MM.1S (cell line): ENCODE results near the gene SLC17A9.

Source experiments
- DNase-seq: peaks from one replicate; pipeline ENCODE4 v3.0.0-alpha.2; 2015
- H2AFZ ChIP-seq: fragments of 300-600 bp; sonication (generic); 2 replicates; pipeline ENCODE4 v1.6.0; 2016; ENCODE audit warnings: antibody characterized with exemption, low read length
- H3F3A ChIP-seq: fragments of 300-600 bp; sonication (generic); 2 replicates; pipeline ENCODE4 v1.6.1; 2016; ENCODE audit warnings: mild to moderate bottlenecking, antibody characterized with exemption, low read length, moderate library complexity, mixed read lengths; ENCODE audit not compliant: insufficient read depth
- H3K27ac ChIP-seq: fragments of 300-600 bp; sonication (generic); 2 replicates; pipeline ENCODE4 v1.5.1; 2016; ENCODE audit warnings: mild to moderate bottlenecking, low read length
- H3K27me3 ChIP-seq: fragments of 300-600 bp; sonication (generic); replicated peaks from 2 replicates; pipeline ENCODE4 v1.6.0; 2016; ENCODE audit warnings: low read length; ENCODE audit not compliant: insufficient read depth
- H3K36me3 ChIP-seq: fragments of 300-600 bp; sonication (generic); replicated peaks from 2 replicates; pipeline ENCODE4 v1.6.1; 2016; ENCODE audit warnings: mild to moderate bottlenecking, low read length, mixed read lengths; ENCODE audit not compliant: insufficient read depth
- H3K4me1 ChIP-seq: fragments of 300-600 bp; sonication (generic); 2 replicates; pipeline ENCODE4 v1.6.1; 2016; ENCODE audit warnings: low read length, mixed read lengths
- H3K4me2 ChIP-seq: fragments of 300-600 bp; sonication (generic); 2 replicates; pipeline ENCODE4 v1.6.0; 2016; ENCODE audit warnings: low read depth, low read length
- H3K4me3 ChIP-seq: fragments of 300-600 bp; sonication (generic); 2 replicates; pipeline ENCODE4 v1.5.1; 2016; ENCODE audit warnings: low read length, mixed read lengths
- H3K79me2 ChIP-seq: fragments of 300-600 bp; sonication (generic); 2 replicates; pipeline ENCODE4 v1.6.1; 2016; ENCODE audit warnings: mixed run types, low read length, mixed read lengths
- H3K9ac ChIP-seq: fragments of 300-600 bp; sonication (generic); 2 replicates; pipeline ENCODE4 v1.6.1; 2016; ENCODE audit warnings: low read length, mixed read lengths
- H3K9me2 ChIP-seq: fragments of 300-600 bp; sonication (generic); replicated peaks from 2 replicates; pipeline ENCODE4 v1.6.1; 2016; ENCODE audit warnings: mild to moderate bottlenecking, low read length, mixed read lengths; ENCODE audit not compliant: insufficient read depth
- H3K9me3 ChIP-seq: fragments of 300-600 bp; sonication (generic); replicated peaks from 2 replicates; pipeline ENCODE4 v1.6.1; 2016; ENCODE audit warnings: mild to moderate bottlenecking, low read length, mixed read lengths; ENCODE audit not compliant: insufficient read depth
- H4K20me1 ChIP-seq: fragments of 300-600 bp; sonication (generic); 2 replicates; pipeline ENCODE4 v1.6.1; 2016; ENCODE audit warnings: mild to moderate bottlenecking, low read length, moderate library complexity, mixed read lengths; ENCODE audit not compliant: insufficient read depth
- CTCF ChIP-seq: fragments of 300-600 bp; sonication (generic); IDR thresholded peaks from 2 replicates; pipeline ENCODE4 v1.5.1; 2016; ENCODE audit warnings: antibody characterized with exemption, low read length, mixed read lengths
- EZH2 ChIP-seq: fragments of 300-600 bp; sonication (generic); optimal IDR thresholded peaks from 2 replicates; pipeline ENCODE3; 2017; ENCODE audit warnings: low read depth, mild to moderate bottlenecking, antibody characterized with exemption, low read length, mixed read lengths
- EZH2phosphoT487 ChIP-seq: fragments of 300-600 bp; sonication (generic); IDR thresholded peaks from 2 replicates; pipeline ENCODE4 v1.6.1; 2018; ENCODE audit warnings: antibody characterized with exemption, low read length

SLC17A9 gene

GRCh38 chr20:62918147-62918546 lies 34.4 kb upstream of the SLC17A9 start:
- Histone ChIP-seq H3K79me2 (peaks cover 99% of the 10 kb centered on the region), H3K4me1 (0 out of 2 replicates have a peak, but pooled peaks cover 3% of the 10 kb centered on the region), H2AFZ (no peak overlapping the region), H3K36me3 (no peaks in the 10 kb centered on the region), H3K4me3 (no peak overlapping the region), H3K27me3 (no peaks in the 10 kb centered on the region), H3K4me2 (no peak overlapping the region), H3K9me2 (no peaks in the 10 kb centered on the region), H3K9me3 (no peaks in the 10 kb centered on the region), H4K20me1 (peaks cover 95% of the 10 kb centered on the region), H3K9ac (no peak overlapping the region), H3K27ac (no peak overlapping the region), H3F3A (no peaks in the 10 kb centered on the region; the same call in 1 of the 2 replicates)
- no peak for DNase-seq
- TF ChIP-seq CTCF (no peak), EZH2 (no peak), EZH2phosphoT487 (no peak)

- TF ChIP-seq EZH2 = no peak
- no peak for TF ChIP-seq EZH2phosphoT487
- TF ChIP-seq CTCF = no peak
- Histone ChIP-seq H3K36me3 (no peaks in the 10 kb centered on the region), H3K9ac (no peak overlapping the region), H3K9me3 (no peaks in the 10 kb centered on the region), H3K4me2 (no peak overlapping the region), H3K4me3 (no peak overlapping the region), H3K27me3 (no peaks in the 10 kb centered on the region), H3K9me2 (no peaks in the 10 kb centered on the region), H2AFZ (no peak overlapping the region), H4K20me1 (peaks cover 95% of the 10 kb centered on the region), H3K79me2 (peaks cover 99% of the 10 kb centered on the region), H3K27ac (no peak overlapping the region), H3K4me1 (0 out of 2 replicates have a peak, but pooled peaks cover 3% of the 10 kb centered on the region), H3F3A (no peaks in the 10 kb centered on the region; the same call in 1 of the 2 replicates)
- no peak for DNase-seq
These were observed 33.7 kb upstream of the SLC17A9 start for GRCh38 chr20:62918831-62919230.

- H3K36me3 ChIP-seq = no peaks in the 10 kb centered on the region
- H3K9me3 ChIP-seq = no peaks in the 10 kb centered on the region
- H3K27me3 ChIP-seq = no peaks in the 10 kb centered on the region
- H3K9ac ChIP-seq = no peak overlapping the region
- H4K20me1 ChIP-seq = peaks cover 96% of the 10 kb centered on the region
- H3K9me2 ChIP-seq = no peaks in the 10 kb centered on the region
- no peak overlapping the region for H2AFZ ChIP-seq
- no peak for DNase-seq
- peaks cover under 1% of the 10 kb centered on the region; the same call in 1 of the 2 replicates for H3F3A ChIP-seq
- H3K27ac ChIP-seq = no peak overlapping the region
- H3K4me3 ChIP-seq = no peak overlapping the region
- peaks cover 10% of the 10 kb centered on the region for H3K4me1 ChIP-seq
- no peak overlapping the region for H3K4me2 ChIP-seq
- peaks cover 99% of the 10 kb centered on the region for H3K79me2 ChIP-seq
- TF ChIP-seq EZH2 = no peak
- no peak for TF ChIP-seq CTCF
- no peak for TF ChIP-seq EZH2phosphoT487
These were observed 32.4 kb upstream of the SLC17A9 start for GRCh38 chr20:62920039-62920645.
